GM21529 (cell line): ENCODE data around the gene CCNB1.
"Not testable (repeated sequence)": the region's sequence is repeated elsewhere in the genome, so short reads cannot be mapped to it uniquely, and the experiment has no call there.

Experiments used
- ATAC-seq: cut with Tn5 transposase; IDR thresholded peaks from one replicate; pipeline ENCODE4 v1.9.1; 2021; ENCODE audit not compliant: unreplicated experiment

Gene CCNB1

GRCh38 chr5:69166686-69167492, at the start of gene CCNB1:
TSS of gene CCNB1 (plus strand) at chr5:69167150. CDS start at chr5:69167263, 113 bp downstream.
- peak; percentile 99 for ATAC-seq

DNA sequence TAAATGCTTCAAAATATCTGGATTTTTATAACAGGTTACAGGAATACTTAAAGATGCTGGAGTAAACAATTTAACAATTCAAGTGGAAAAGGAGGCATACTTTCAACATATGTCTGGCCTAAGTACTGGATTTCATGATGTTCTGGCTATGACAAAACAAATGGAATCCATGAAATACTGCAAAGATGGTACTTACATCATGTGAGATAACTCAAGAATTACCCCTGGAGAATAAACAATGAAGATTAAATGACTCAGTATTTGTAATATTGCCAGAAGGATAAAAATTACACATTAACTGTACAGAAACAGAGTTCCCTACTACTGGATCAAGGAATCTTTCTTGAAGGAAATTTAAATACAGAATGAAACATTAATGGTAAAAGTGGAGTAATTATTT, 37.5 kb upstream of the CCNB1 start:
- no peak for ATAC-seq

DNA sequence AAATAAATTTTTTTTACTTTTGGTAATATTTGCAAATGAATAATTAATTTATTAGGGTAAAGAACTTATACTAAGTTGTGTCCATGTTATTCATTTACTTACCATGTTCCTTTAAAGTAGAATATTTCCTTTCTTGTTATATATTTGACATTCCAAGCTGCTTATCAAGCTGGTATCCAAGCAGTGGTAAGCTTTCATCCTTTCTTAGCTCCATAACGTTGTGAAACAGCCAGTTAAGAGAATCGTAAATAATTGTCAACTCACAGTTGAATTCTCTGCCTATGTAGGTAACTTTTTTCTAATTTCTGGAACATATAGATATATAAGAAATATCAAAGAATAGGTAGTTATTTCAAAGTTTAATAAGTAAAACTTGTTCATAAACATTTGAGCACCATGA, 36.7 kb upstream of the CCNB1 start:
- ATAC-seq = no peak

- ATAC-seq = no peak
Measured at GRCh38 chr5:69131304-69131703, 35.6 kb upstream of the CCNB1 start.

- ATAC-seq = no peak
Measured at GRCh38 chr5:69134126-69134525, 32.8 kb upstream of the CCNB1 start.

DNA sequence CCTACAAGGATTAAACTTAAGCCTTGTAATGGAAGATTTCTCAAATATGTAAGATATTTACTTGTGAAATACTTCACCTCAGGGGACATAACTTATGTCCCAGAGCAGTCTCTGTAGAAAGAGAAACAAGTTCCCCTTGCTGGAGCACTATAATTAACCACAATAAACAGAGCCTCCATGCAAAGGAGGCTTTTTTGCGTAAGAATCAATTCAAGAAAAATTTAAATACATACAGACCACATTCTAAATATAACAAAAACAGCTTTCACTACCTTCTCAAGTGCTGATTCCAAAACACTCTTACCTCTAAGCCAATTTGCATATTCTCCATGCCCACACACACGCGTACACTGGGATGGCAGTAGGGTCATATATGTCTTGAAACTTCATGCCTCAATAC, 30.7 kb upstream of the CCNB1 start:
- ATAC-seq = peak; percentile 95

DNA sequence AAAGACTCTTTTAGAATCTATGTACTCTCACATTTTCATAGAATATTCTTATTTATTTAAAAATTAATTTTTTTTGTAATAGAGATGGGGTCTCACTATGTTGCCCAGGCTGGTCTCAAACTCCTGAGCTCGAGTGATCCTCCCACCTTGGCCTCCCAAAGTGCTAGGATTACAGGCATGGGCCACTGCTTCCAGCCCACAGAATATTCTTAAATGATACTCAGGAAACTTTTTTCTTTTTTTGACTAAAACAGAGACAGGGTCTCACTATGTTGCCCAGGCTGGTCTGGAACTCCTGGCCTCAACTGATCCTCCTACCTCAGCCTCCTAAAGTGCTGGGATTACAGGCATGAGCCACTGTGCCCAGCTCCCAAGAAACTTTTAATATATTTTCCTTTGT, 29.7 kb upstream of the CCNB1 start:
- not testable (repeated sequence) for ATAC-seq

- ATAC-seq = no peak
Measured at GRCh38 chr5:69137807-69138206, 29.1 kb upstream of the CCNB1 start.

GRCh38 chr5:69138766-69139165, 28.2 kb upstream of the CCNB1 start:
- no peak for ATAC-seq

- ATAC-seq = not testable (repeated sequence)
Measured at GRCh38 chr5:69140239-69140638, 26.7 kb upstream of the CCNB1 start.

DNA sequence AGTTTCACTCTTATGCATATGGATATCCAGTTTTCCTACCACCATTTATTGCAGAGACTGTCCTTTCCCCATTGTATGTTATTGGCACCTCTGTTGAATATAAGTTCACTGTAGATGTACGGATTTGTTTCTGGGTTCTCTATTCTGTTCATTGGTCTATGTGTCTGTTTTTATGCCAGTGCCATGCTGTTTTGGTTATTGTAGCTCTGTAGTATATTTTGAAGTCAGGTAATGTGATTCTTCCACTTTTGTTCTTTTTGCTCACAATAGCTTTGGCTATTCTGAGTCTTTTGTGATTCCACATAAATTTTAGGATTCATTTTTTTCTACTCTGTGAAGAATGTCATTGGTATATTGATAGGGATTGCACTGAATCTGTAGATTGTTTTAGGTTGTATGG, 26.1 kb upstream of the CCNB1 start:
- ATAC-seq = no peak

- ATAC-seq = not testable (repeated sequence)
Measured at GRCh38 chr5:69148576-69148975, 18.4 kb upstream of the CCNB1 start.

GRCh38 chr5:69148981-69149675, 17.8 kb upstream of the CCNB1 start:
- no peak for ATAC-seq

- ATAC-seq = no peak
Measured at GRCh38 chr5:69149676-69150010, 17.3 kb upstream of the CCNB1 start.

DNA sequence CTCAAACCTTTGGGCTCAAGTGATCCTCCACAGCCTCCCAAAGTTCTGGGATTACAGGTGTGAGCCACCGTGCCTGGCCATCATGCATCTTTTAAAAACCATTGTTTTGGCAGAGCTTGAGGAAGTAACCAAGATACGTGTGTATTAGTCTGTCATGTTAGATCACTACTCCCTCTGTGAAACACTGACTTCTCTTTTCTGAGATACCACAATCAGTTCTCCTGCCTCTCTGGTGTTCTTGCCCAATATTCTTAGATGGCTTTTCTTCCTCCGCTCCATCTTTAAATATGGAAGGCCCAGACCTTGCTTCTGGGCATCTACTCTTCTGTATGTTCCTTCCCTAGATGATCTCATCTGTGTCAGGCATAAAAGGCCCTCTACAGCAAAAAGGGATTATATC, 14.2 kb upstream of the CCNB1 start:
- ATAC-seq = no peak

GRCh38 chr5:69156456-69156855, 10.5 kb upstream of the CCNB1 start:
- no peak for ATAC-seq

DNA sequence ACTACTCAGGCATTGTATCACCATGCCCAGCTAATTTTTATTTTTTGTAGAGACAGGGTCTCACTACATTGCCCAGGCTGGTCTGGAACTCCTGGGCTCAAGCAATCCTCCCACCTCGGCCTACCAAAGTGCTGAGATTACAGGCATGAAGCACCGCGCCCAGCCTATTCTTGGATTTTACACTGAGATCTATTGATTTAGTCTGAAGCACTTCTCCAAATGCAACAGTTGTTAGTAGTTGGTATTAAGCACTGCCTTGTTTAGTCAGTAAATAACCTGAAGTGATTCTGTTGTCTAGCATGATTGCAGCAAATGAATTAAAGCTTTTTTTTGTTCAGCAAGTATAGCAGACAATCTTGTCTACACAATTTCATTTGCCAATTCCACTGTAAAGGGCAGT, 8.9 kb upstream of the CCNB1 start:
- ATAC-seq = no peak

DNA sequence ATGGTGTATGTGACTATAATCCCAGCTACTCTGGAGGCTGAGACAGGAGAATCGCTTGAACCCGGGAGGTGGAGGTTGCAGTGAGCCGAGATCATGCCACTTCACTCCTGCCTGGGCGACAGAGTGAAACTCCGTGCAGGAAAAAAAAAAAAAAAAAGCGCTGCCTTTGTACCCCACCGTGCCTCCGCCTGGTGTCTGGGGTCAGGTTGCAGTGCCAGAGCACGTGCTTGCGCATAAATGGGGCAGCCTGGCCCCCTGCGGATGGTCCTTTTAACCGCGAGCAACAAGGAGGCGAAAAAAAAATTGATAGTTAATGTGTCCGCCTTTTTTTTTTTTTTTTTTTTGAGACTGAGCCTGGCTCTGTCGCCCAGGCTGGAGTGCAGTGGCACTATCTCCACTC, 6.3 kb upstream of the CCNB1 start:
- ATAC-seq = no peak

GRCh38 chr5:69167493-69167855, 524 bp downstream of the CCNB1 start:
- no peak for ATAC-seq

DNA sequence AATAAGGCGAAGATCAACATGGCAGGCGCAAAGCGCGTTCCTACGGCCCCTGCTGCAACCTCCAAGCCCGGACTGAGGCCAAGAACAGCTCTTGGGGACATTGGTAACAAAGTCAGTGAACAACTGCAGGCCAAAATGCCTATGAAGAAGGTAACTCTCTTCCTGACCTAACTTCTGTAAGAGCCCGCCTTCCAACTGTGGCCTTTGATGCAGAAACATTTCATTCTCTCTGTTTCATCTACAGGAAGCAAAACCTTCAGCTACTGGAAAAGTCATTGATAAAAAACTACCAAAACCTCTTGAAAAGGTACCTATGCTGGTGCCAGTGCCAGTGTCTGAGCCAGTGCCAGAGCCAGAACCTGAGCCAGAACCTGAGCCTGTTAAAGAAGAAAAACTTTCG, 979 bp downstream of the CCNB1 start:
- no peak for ATAC-seq

DNA sequence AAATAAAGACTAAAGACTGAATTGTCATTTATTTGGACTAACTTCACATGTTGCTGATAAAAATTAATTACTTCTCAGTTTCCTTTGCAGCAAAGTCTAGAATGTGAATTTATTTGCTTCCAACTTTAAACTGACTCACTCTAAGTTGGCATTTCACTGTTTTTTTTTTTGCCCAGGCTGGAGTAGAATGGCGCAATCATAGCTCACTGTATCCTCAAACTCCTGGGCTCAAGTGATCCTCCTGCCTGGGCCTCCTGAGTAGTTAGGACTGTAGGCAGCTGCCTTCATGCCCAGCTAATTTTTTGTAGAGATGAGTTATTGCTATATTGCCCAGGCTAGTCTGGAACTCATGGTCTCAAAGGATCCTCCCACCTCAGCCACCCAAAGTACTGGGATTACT, 3.5 kb downstream of the CCNB1 start:
- ATAC-seq = no peak

DNA sequence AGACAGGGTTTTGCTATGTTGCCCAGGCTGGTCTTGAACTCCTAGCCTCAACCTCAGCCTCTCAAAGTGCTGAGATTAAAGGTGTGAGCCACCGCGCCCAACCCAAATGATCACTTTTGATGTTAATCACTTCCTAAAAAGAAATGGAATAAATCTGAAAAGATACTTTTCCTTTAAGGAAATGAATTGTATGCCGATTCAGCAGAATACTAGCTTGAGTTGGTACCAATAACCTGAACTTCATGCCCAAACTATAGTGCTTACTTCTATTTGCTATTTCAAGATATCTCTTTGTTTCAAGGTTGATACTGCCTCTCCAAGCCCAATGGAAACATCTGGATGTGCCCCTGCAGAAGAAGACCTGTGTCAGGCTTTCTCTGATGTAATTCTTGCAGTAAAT, 4.0 kb downstream of the CCNB1 start:
- ATAC-seq = no peak
